Daoy (cell line): Measurements from ENCODE around the gene MS4A6A. TPM values are rescaled to one million over a fixed set of nuclear protein-coding genes. Genes with fewer than 3 reads are reported as not detected.
A peak's percentile ranks its signal among the peaks of the same experiment; 100 is the strongest.
"Not testable (repeated sequence)": the region's sequence is repeated elsewhere in the genome, so short reads cannot be mapped to it uniquely, and the experiment has no call there.

ENCODE experiments used
- DNase-seq: peaks from one replicate; pipeline ENCODE4 v3.0.0-alpha.2; 2015; ENCODE audit warnings: low read depth
- total RNA-seq: library from RNA; depleted of rRNA; stranded (reverse); fragments of >200 nt; shearing (Covaris generic); gene quantifications from 2 replicates; pipeline ENCODE4 v1.2.3, GENCODE V29; 2014; rRNA removed

The MS4A6A gene, protein sequence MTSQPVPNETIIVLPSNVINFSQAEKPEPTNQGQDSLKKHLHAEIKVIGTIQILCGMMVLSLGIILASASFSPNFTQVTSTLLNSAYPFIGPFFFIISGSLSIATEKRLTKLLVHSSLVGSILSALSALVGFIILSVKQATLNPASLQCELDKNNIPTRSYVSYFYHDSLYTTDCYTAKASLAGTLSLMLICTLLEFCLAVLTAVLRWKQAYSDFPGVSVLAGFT
- not detected in 2 replicates for total RNA-seq

DNA sequence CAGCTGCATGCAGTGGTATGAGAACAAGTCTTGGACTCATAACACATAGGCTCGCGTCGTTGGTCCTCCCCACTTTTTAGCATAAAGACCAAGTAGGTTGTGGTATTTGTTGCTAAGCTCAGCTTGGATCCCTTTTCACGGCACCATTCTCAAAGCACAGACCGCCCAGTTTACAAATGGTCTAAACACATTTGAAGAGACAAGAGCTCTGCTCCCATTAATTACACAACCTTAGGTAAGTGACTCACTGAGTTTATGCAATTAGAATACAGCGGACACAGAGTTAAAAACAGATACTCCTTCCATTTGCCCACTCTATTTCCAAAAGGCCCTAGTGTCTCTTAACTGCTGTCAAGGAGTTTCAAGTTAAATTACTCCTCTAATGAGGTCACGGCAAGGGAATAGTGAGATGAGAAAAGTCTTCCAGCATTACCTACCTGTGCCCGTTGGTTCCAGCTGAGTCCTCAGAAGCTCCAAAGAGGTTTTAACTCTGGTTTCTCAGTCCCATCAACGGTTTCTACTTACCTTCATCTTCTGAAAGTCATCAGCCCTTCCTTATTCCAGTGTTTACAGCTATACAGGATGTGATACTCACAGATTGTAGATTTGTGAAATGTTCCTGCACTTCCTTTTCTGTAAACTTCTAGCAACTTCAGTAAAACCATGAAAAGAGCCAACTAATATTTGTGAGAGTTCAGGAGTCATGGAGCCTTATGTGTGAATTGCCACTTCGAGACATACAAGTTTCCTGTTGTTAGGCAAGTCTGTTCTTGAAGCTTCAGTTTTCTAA, at the start of gene MS4A6A:
MS4A6A (minus strand) TSS at position 543 of the 790 bp plus-strand sequence. CDS start 1,356 bp downstream, outside the sequence.
- DNase-seq = no peak

DNA sequence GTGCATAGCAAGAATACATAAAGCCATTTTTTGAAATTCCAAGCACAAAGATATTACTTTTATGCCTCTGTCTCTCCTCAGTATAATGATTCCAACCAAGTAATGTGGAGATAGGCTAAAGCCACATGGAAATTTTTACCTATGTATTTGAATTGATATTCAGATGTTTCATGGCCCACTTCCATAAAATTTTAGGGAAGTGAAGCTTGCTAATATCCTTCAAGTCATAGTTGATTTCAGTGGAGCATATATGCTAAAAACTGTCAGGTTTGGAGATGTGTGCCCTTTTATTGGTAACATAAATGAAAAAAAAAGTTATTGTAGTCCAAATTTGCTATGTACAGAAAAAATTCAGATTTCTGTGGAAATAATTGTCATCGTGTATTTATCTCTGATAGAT, 47.8 kb upstream of the MS4A6A start:
- no peak for DNase-seq

DNA sequence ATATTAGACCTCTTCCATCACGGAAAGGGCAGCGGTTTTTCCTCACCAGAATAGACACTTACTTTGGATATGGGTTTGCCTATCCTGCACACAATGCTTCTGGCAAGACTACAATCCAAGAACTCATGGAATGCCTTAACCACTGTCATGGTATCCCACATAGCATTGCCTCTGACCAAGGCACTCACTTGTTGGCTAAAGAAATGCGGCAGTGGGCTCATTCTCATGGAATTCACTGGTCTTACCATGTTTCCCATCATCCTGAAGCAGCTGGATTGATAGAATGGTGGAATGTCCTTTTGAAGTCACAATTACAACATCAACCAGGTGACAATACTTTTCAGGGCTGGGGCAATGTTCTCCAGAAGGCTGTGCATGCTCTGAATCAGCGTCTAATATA, 39.3 kb upstream of the MS4A6A start:
- no peak for DNase-seq

DNA sequence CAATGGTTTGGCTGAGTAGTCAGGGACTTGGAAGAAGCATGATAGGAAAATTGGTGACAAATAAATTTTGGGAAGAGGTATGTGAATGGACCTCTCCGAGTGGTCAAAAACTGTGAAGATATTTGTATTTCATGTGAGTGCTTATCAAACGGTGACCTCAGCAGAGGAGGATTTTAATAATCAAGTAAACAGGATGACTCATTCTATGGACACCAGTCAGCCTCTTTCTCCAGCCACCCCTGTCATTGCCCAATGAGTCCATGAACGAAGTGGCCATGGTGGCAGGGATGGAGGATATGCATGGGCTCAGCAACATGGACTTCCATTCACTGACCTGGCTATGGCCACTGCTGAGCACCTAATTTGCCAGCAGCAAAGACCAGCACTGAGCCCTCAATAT, 38.8 kb upstream of the MS4A6A start:
- DNase-seq = no peak

DNA sequence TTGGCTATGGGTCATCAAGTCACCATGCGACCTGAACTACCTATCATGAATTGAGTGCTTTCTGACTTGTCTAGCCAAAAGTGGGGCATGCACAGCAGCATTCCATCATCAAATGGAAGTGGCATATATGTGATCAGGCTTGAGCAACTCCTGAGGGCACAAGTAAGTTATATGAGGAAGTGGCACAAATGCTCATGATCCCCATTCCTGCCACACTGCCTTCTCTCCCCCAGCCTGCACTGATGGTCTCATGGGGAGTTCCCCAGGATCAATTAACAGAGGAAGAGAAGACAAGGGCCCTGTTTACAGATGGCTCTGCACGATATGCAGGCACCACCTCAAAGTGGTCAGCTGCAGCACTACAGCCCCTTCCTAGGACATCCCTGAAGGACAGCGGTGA, 38.3 kb upstream of the MS4A6A start:
- DNase-seq = no peak

DNA sequence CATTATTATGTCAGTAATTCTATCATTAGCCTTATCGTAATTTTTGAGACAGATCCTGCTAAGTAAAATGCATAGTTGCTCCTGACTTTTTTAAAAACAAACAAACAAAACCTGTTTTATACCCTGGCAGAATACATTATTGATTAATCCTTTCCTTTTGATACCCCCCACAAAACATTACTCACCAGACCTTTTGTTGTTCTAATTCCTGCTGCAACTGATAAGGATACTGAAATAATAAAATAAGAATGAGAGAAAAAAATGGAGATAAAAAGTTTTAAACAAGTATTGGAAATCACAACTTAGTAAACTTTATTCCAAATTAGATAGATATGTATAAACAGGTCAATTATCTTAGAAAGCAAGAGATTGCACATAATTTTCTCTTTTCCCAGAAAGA, 31.5 kb upstream of the MS4A6A start:
- DNase-seq = no peak

DNA sequence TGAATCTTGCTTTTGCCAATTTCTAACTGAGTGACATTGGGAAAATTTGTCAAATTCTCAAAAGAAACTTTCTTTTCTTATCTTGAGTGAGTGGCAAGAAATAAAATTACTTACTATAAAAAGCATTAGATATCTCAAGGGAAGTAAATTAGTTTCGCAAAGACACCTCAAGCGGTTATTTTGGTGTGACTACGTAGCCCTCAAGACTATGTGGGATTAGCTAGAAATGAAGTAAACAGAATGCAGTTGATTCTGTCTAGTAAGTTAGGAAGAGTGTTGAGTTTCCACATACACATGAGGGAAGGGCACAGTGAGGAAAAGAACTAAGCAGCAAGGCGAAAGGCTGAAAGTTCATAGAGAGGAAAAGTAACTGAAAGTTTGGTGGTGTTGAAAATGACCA, 28.3 kb upstream of the MS4A6A start:
- no peak for DNase-seq

DNA sequence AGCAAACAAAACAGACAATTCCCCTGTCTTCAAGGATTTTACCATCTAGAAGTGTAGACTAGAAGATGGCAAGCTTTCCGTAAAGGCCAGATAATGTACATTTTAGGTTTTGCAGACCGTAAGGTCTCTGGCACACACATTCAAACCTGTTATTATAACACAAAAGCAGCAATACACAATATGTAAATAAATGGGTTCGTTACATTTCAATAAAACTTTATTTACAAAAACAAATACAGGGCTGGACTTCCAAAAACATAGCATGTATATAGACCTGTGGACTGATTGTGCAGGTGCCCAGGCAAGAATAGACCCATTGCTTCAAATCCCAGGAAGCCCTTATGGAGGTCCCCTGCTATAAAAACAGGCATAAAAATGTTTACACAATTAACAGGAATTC, 27.1 kb upstream of the MS4A6A start:
- no peak for DNase-seq

DNA sequence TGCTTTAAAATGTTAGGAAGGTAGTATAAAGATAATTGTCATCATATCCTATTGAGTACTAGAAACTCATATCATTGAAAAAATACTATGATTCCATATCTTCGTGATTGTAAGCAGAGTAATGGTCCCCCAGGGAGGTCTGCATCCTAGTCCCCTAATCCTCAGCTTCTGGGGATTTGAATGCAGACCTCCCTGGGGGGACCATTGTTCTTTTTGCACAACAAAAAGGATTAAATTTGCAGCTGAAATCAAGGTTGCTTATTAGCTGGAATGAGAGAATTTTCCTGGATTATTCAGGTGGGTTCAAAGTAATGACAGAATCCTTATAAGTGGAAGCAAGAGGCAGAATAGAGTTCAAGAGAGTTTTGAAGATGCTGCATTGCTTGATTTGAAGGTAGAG, 26.1 kb upstream of the MS4A6A start:
- no peak for DNase-seq

DNA sequence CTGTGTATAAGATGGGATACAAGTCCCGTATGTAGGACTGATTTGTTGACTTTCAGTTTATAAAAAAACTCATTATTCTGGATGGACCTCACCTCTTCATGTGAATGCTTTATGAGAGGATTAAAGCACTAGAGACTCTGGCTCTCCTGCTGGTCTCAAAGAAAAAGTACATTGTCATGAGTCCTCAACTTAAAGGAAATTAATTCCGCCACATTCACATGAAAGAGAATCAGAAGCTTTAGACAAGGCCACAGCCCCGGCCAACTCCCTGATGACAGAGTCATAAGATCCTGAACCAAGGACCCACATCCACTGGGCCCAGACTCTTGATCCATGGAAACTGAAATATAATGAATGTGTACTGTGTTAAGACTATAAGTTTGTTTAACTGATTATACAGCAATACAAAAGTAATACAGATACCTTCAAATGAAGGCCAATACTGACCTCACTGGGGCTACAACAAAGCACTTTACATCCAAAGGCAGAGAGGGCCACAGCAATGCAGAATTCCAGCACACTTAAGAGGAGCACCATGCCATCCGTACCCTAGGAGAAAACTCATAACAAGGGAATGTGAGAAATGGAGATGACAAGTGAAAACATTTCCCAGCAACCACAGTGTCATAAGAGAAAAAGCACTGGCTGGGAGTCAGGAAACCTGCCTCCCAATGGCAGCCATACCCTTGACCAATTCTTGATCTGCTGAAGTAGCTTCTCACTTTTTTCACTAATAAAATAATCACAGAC, 25.4 kb upstream of the MS4A6A start:
- DNase-seq = peak; percentile 10

DNA sequence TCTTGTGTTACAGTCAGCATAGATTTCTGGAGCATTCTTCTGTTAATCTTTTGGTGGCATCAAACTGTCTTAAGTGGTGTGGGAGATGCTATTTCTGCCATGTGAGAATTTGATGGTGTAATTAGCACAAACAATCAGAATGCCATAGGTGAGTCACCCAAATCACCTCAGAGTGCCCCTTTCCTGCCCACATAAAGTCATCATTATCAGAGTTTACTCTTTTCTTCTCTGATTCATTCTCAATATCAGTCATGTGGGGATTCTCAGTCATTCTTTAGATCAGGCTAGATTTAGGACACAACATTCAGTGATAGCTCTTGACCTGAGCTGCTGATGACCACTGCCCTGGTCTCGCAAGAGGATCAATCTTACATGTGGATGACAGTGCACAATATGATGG, 23.7 kb upstream of the MS4A6A start:
- peak; percentile 20 for DNase-seq

DNA sequence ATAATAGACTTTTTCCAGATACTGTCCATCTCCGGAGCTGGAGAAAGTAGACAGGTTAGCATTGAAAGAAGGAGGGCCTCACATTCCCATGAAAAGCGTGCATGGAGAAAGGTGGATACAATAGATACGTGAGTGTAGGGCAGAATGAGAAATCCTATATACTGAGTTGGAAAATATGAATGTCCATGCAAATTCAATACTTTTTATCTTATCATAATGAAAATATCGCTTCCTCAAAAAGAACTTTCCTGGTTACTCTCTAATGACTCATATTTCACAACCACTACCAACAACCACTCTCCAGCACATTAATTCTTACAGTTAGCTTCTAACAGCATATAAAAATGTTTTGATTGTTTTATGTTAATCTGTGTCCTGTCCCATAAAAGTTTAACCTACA, 22.0 kb upstream of the MS4A6A start:
- no peak for DNase-seq

DNA sequence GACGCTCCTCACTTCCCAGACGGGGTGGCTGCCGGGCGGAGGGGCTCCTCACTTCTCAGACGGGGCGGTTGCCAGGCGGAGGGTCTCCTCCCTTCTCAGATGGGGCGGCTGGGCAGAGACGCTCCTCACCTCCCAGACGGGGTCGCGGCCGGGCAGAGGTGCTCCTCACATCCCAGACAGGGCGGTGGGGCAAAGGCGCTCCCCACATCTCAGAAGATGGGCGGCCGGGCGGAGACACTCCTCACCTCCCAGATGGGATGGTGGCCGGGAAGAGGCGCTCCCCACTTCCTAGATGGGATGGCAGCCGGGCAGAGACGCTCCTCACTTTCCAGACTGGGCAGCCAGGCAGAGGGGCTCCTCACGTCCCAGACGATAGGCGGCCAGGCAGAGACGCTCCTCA, 18.5 kb upstream of the MS4A6A start:
- DNase-seq = not testable (repeated sequence)

DNA sequence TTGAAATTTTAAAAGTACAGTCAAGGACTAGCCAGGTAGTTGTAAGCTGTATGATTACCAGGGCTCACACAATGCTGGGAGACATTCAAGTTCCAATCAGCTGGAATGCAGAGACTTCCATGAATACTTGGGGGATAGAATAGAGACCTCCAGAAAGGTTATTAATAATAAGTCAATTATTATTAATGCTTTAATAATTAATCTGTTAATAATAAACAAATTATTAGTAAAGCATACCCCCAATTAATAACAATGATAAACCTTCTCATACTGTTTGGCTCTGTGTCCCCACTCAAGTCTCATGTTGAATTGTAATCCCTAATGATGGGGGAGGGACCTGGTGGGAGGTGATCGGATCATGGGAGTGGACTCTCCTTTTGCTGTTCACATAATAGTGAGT, 14.6 kb upstream of the MS4A6A start:
- DNase-seq = no peak

DNA sequence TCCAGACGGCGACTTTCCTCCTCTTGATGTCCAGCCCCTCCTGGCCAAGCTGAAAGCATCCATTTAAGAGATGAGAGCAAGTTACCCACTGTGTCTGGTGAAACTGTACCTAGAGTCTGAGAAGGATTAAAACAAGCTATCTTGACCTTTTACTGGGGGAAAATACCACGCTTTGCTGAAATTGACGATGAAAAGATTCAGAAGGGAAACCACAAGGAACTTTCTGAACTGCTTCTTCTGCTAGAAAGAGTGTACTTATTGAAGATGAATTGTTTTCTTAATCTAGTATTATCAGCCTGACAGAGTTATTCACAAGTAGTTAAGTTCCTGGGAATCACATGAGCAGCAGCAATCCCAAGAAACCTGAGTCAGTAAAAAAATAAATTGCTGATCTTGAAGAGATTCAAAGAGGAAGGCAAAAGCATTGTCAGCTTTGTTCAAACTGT, 13.1 kb upstream of the MS4A6A start:
- no peak for DNase-seq

DNA sequence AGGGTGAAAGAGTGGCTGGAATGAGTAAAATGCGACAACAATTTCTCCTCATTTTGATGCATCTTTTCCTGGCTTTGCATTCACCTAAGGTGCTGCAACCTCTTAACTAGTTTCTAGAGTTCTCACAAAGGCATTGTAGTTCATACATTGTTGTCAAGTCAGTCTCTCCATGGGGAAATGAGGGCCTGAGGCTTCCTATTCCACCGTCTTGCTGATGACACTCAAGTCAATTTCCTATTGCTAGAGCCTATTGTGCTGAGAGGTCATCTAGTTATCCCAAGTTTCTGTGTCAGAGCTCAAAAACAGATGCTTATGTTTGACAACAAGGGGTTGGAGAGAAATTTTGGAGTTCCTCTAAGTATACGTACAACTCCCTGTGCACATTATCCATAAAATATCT, 11.6 kb upstream of the MS4A6A start:
- no peak for DNase-seq

DNA sequence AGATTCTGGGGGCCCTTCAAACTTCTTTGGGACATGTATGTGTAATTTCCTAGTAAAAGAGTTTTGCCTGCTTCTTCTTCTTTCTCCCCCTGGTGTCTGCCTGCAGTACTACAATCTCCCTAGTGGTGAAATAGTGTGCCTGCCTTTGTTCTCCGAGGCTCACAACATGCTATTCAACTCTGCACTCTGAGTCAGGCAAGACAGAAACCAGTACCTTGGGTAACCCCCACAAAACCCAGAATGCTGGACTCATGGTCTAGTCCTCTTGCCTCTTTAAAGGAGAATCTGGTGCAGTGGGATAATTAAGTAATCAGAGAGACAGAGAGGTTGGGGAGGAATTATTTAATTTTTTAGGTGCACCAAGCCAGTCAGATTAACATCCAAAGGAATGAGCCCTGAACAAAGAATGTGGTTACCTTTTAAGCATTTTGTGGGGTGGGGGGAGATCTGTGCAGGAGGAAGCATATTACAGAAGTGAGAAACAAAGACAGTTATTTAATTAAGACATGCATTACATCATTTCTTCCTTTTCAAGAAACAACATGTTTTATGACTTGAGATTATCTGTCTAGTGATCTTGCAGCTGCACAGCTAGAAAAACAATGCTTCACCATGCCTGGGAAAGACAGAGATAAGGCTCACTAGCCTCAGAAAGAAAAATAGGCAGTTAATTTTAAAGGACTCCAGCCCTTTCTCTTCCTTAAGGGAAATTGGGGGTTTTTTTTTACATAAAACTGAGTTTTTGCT, 11.0 kb upstream of the MS4A6A start:
- peak; percentile 69 for DNase-seq

DNA sequence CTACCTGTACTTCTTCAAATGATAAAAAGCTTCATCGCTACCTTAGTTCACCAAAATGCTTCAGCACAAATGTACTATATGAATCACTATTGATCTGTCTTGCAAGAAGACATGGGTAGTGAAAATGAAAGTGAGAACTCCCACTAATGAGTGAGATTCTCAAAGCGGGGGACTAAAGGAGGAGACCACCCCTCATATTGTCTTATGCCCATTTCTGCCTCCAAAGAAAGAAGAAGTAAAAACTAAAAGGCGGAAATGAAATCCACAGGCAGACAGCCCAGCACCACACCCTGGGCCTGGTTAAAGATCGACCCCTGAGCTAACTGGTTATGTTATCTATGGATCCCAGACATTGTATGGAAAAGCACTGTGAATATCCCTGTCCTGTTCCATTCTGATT, 9.7 kb upstream of the MS4A6A start:
- DNase-seq = not testable (repeated sequence)

DNA sequence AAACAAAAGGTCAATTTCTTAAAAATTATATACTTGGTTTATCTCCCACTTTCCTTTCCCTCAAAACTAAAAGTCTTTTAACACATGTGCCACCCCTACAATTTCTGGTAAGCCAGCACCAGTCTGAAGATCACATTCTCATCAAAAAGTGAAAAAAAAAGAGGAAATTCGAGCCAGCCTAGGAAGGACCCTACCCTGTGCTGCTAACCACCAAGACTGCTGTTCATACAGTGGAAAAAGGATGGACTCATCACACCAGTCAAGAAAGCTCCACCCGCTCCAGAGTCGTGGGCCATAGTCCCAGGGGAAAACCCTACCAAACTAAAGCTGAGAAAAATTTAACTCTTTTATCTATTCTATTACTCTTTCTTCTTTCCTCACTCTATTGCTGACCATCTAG, 5.6 kb upstream of the MS4A6A start:
- not testable (repeated sequence) for DNase-seq

DNA sequence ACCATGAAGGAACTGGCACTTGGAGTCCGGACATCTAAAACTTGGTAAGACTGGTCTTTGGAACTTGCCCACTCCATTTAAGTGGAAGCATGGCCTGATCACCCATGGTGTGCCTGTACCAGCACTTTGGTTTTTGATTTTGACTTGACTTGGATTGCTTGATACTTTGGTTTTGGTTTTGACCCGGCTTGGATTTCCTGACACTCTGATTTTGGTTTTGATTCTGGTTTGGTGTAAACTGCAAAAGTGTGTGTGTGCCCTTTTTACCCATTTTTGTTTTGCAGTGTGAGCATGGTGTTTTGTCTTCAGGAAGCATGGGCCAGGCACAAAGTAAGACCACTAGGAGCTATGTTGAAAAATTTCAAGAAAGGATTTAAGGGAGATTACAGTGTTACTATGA, 3.2 kb upstream of the MS4A6A start:
- DNase-seq = not testable (repeated sequence)

DNA sequence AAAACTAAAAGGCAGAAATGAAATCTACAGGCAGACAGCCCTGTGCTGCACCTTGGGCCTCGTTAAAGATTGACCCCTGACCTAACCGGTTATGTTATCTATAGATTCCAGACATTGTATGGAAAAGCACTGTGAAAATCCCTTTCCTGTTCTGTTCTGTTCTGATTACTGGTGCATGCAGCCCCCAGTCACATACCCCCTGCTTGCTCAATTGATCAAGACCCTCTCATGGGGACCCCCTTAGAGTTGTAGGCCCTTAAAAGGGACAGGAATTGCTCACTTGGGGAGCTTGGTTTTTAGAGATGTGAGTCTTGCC, 2.6 kb upstream of the MS4A6A start:
- not testable (repeated sequence) for DNase-seq
